Loucy (cell line): Measurements from ENCODE around the gene SMG6.

Experiments used
- H2AFZ ChIP-seq: fragments of 200-600 bp; sonication (generic); 2 replicates; pipeline ENCODE4 v1.6.0; 2016; ENCODE audit warnings: antibody characterized with exemption, mild to moderate bottlenecking, low read length, moderate library complexity
- H3F3A ChIP-seq: fragments of 200-600 bp; 2 replicates; pipeline ENCODE4 v1.6.0; 2016; ENCODE audit warnings: antibody characterized with exemption, low read depth, mild to moderate bottlenecking
- H3K27me3 ChIP-seq: fragments of 200-600 bp; sonication (generic); 2 replicates; pipeline ENCODE4 v1.6.1; 2014; ENCODE audit warnings: low read length, mild to moderate bottlenecking; ENCODE audit not compliant: insufficient read depth, poor library complexity, severe bottlenecking
- H3K36me3 ChIP-seq: fragments of 200-600 bp; sonication (generic); 2 replicates; pipeline ENCODE4 v1.6.1; 2016; ENCODE audit warnings: low read length; ENCODE audit not compliant: insufficient read depth
- H3K4me1 ChIP-seq: fragments of 200-600 bp; sonication (generic); 2 replicates; pipeline ENCODE4 v1.5.1; 2014; ENCODE audit warnings: low read length, mild to moderate bottlenecking; ENCODE audit not compliant: insufficient read depth, poor library complexity, severe bottlenecking
- H3K4me2 ChIP-seq: fragments of 200-600 bp; sonication (generic); 2 replicates; pipeline ENCODE4 v1.6.0; 2014; ENCODE audit warnings: antibody characterized with exemption, low read length, low read depth, mild to moderate bottlenecking; ENCODE audit not compliant: poor library complexity, severe bottlenecking
- H3K4me3 ChIP-seq: fragments of 200-600 bp; sonication (generic); 2 replicates; pipeline ENCODE4 v1.5.1; 2014; ENCODE audit warnings: low read length, mild to moderate bottlenecking, mixed read lengths; ENCODE audit not compliant: poor library complexity, severe bottlenecking
- H3K79me2 ChIP-seq: fragments of 200-600 bp; sonication (generic); 2 replicates; pipeline ENCODE4 v1.6.1; 2014; ENCODE audit warnings: low read length; ENCODE audit not compliant: insufficient read depth
- H3K9ac ChIP-seq: fragments of 200-600 bp; sonication (generic); 2 replicates; pipeline ENCODE4 v1.6.0; 2014; ENCODE audit warnings: mild to moderate bottlenecking, low read depth, low read length, moderate library complexity; ENCODE audit not compliant: poor library complexity, severe bottlenecking
- H3K9me2 ChIP-seq: fragments of 200-600 bp; sonication (generic); replicated peaks from 2 replicates; pipeline ENCODE4 v1.6.1; 2016; ENCODE audit warnings: low read depth, low read length, mixed read lengths
- H3K9me3 ChIP-seq: fragments of 200-600 bp; sonication (generic); 2 replicates; pipeline ENCODE4 v1.6.1; 2014; ENCODE audit warnings: mild to moderate bottlenecking, antibody characterized with exemption, low read length, low read depth; ENCODE audit not compliant: insufficient read depth
- H4K20me1 ChIP-seq: fragments of 200-600 bp; sonication (generic); 2 replicates; pipeline ENCODE4 v1.6.0; 2014; ENCODE audit warnings: antibody characterized with exemption, low read length, mild to moderate bottlenecking; ENCODE audit not compliant: insufficient read depth, poor library complexity, severe bottlenecking
- CTCF ChIP-seq: fragments of 200-600 bp; sonication (generic); conservative IDR thresholded peaks from 2 replicates; pipeline ENCODE4 v1.5.1; 2014; ENCODE audit warnings: mild to moderate bottlenecking, antibody characterized with exemption, low read length
- EZH2phosphoT487 ChIP-seq: fragments of 200-600 bp; IDR thresholded peaks from 2 replicates; pipeline ENCODE4 v1.6.1; 2018; ENCODE audit warnings: antibody characterized with exemption, mild to moderate bottlenecking, moderate library complexity, borderline replicate concordance

The SMG6 gene

GRCh38 chr17:2191227-2191626, 112.4 kb downstream of the SMG6 start:
- H3K4me3 ChIP-seq = no peak overlapping the region
- H3K9me3 ChIP-seq = no peaks in the 10 kb centered on the region
- H3K4me2 ChIP-seq = no peak overlapping the region
- H3K36me3 ChIP-seq = peaks cover 66% of the 10 kb centered on the region; the same call in 1 of the 2 replicates
- H3K27me3 ChIP-seq = no peaks in the 10 kb centered on the region
- H3K9ac ChIP-seq = peak overlapping the region; percentile 52
- no peak overlapping the region for H2AFZ ChIP-seq
- no peaks in the 10 kb centered on the region for H4K20me1 ChIP-seq
- peaks cover 56% of the 10 kb centered on the region for H3K79me2 ChIP-seq
- H3F3A ChIP-seq = peaks cover 20% of the 10 kb centered on the region
- peaks cover 67% of the 10 kb centered on the region for H3K4me1 ChIP-seq
- H3K9me2 ChIP-seq = no peaks in the 10 kb centered on the region
- TF ChIP-seq EZH2phosphoT487 (no peak), CTCF (no peak)

DNA sequence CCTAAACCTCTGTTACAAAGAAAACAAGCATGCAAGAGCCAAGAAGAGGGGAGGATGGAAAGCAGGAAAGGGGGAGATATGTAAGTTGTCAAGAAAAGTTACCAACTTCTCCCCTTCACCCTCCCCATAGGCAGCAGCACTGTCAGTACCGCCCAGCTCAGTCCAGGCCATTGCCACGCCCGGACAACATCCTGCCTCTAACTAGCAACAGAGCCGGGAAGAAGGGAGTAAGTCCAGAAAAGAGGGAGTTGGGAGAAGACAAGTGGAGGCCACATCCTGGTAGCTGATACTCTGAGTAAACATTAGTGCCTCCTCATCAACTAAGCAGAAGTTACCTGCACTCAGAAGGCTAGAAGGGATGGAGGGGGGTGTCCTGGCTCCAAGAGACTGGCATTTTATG, 113.6 kb downstream of the SMG6 start:
- Histone ChIP-seq H3K79me2 (peaks cover 44% of the 10 kb centered on the region), H4K20me1 (no peaks in the 10 kb centered on the region), H3K4me1 (peaks cover 55% of the 10 kb centered on the region), H3K9me2 (no peaks in the 10 kb centered on the region), H3K36me3 (peaks cover 74% of the 10 kb centered on the region; the same call in 1 of the 2 replicates), H2AFZ (no peak overlapping the region), H3K9me3 (no peaks in the 10 kb centered on the region), H3K9ac (peak overlapping the region; percentile 24), H3F3A (peaks cover 20% of the 10 kb centered on the region), H3K27me3 (no peaks in the 10 kb centered on the region), H3K4me2 (peak overlapping the region; percentile 19), H3K4me3 (no peak overlapping the region)
- TF ChIP-seq CTCF (no peak), EZH2phosphoT487 (no peak)

GRCh38 chr17:2188971-2189630, 114.5 kb downstream of the SMG6 start:
- TF ChIP-seq EZH2phosphoT487 = no peak
- no peak for TF ChIP-seq CTCF
- H3K9me2 ChIP-seq = no peaks in the 10 kb centered on the region
- H3K4me1 ChIP-seq = peaks cover 48% of the 10 kb centered on the region
- peaks cover 67% of the 10 kb centered on the region; the same call in 1 of the 2 replicates for H3K36me3 ChIP-seq
- peak overlapping the region; percentile 24 for H3K9ac ChIP-seq
- H3K9me3 ChIP-seq = no peaks in the 10 kb centered on the region
- peak overlapping the region; percentile 19 for H3K4me2 ChIP-seq
- no peaks in the 10 kb centered on the region for H4K20me1 ChIP-seq
- H3K79me2 ChIP-seq = peaks cover 35% of the 10 kb centered on the region
- H3F3A ChIP-seq = peaks cover 20% of the 10 kb centered on the region
- H2AFZ ChIP-seq = no peak overlapping the region
- H3K4me3 ChIP-seq = no peak overlapping the region
- no peaks in the 10 kb centered on the region for H3K27me3 ChIP-seq
